NT2/D1 (cell line): Measurements from ENCODE around the gene TESMIN.

Source experiments
- DNase-seq: peaks from one replicate; pipeline ENCODE4 v3.0.0-alpha.2; 2011; ENCODE audit warnings: low read depth, low spot score
- H3K27me3 ChIP-seq: 2 replicates; pipeline ENCODE4 v1.6.0; 2011; ENCODE audit warnings: mild to moderate bottlenecking; ENCODE audit not compliant: insufficient read length, insufficient read depth
- H3K36me3 ChIP-seq: 2 replicates; pipeline ENCODE4 v1.6.1; 2011; ENCODE audit warnings: mild to moderate bottlenecking, low read length, mixed read lengths; ENCODE audit not compliant: insufficient read depth, insufficient read length
- H3K4me1 ChIP-seq: 2 replicates; pipeline ENCODE4 v1.5.1; 2011; ENCODE audit not compliant: insufficient read depth, insufficient read length
- H3K4me3 ChIP-seq: 2 replicates; pipeline ENCODE4 v1.5.1; 2011; ENCODE audit warnings: low read depth; ENCODE audit not compliant: insufficient read length
- H3K9ac ChIP-seq: 2 replicates; pipeline ENCODE4 v1.6.0; 2011; ENCODE audit warnings: low read depth; ENCODE audit not compliant: insufficient read length
- H3K9me3 ChIP-seq: 2 replicates; pipeline ENCODE4 v1.5.1; 2011; ENCODE audit warnings: mild to moderate bottlenecking, low read length; ENCODE audit not compliant: insufficient read depth
- SUZ12 ChIP-seq: IDR thresholded peaks from 2 replicates; pipeline ENCODE4 v1.6.1; 2011; ENCODE audit not compliant: insufficient read length, insufficient read depth; ENCODE audit errors: extremely low read depth
- YY1 ChIP-seq: IDR thresholded peaks from 2 replicates; pipeline ENCODE4 v1.6.1; 2011; ENCODE audit not compliant: insufficient read length, insufficient read depth
- ZNF274 ChIP-seq: IDR thresholded peaks from 2 replicates; pipeline ENCODE4 v1.6.1; 2011; ENCODE audit warnings: mild to moderate bottlenecking, low read depth, low read length

The TESMIN gene

DNA sequence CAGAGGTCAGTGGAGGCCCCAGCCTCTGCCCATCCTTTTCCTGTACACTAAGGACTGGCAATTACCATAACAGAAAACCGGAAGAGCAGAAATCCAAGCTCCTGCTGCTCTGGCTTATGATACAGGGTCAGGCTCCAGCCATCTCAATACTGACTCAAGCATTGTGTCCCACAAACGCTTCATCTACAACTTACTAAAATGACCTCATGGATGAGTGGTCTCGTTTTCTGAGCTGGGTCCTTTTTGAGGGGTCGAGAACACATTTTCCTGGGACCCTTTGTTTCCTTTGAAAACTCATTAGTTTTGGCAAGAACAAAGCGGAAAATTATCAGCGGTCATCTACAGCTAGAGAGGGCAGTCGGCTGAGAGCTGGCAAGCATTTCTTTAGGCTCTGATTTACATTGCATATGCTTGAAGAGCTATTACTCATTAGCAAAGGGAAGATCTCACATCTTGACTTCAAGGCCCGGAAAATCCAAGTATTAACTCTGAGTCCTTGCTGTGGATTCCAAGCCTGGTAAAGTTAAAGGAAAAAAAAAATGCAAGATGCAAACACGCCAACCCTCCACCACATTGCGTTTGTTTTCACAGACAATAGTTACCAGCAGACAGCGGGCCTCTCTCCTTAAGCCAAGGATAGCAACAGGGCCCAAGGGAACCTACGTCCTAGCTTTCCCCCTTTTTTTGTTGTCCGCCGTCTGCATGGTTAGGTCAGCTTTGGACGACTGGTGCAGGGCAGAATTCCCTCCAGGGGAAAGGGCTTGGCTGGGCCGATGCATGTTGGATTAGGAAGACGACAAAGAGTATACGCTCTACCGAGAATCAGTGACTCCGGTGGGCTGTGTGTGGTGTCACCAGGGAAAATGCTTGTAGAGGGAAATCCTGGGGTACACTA, 1.8 kb downstream of the TESMIN start:
- H3K27me3 ChIP-seq = no peaks in the 10 kb centered on the region
- no peak overlapping the region for H3K4me3 ChIP-seq
- H3K9ac ChIP-seq = peak overlapping the region; percentile 56
- H3K4me1 ChIP-seq = peaks cover 3% of the 10 kb centered on the region
- no peaks in the 10 kb centered on the region for H3K9me3 ChIP-seq
- peaks cover 28% of the 10 kb centered on the region for H3K36me3 ChIP-seq
- peak; percentile 35 for DNase-seq
- no peak for TF ChIP-seq SUZ12

GRCh38 chr11:68748061-68748460, 3.3 kb downstream of the TESMIN start:
- Histone ChIP-seq H3K9ac (no peak overlapping the region), H3K27me3 (no peaks in the 10 kb centered on the region), H3K36me3 (peaks cover 35% of the 10 kb centered on the region), H3K4me1 (peaks cover 3% of the 10 kb centered on the region), H3K9me3 (no peaks in the 10 kb centered on the region), H3K4me3 (no peak overlapping the region)
- no peak for TF ChIP-seq SUZ12
- no peak for TF ChIP-seq YY1
- TF ChIP-seq ZNF274 = no peak
- DNase-seq = no peak

GRCh38 chr11:68743539-68743938, 7.8 kb downstream of the TESMIN start:
- no peak for DNase-seq
- Histone ChIP-seq H3K9me3 (no peaks in the 10 kb centered on the region), H3K36me3 (peaks cover 35% of the 10 kb centered on the region), H3K9ac (no peak overlapping the region), H3K4me1 (peaks cover 3% of the 10 kb centered on the region), H3K4me3 (no peak overlapping the region), H3K27me3 (no peaks in the 10 kb centered on the region)
- TF ChIP-seq YY1 = no peak
- no peak for TF ChIP-seq ZNF274
- TF ChIP-seq SUZ12 = no peak

DNA sequence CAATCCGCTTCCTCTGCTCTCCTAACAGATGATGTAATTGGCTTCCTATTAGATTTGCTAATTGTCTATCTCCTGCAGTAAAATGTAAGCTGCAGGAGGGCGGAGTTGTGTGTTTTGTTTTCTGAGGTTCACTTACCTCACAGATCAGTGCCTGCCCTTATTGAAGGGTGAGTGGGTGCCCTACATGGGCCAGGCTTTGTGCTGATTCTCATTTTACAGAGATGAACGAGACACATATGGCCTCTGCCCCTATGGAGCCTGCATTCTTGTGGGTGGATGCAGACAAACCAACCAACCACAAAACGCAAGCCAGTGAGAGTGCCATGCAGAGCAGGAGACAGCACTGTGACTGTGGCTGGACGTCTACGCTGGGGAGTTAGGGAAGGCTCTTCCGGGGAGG, 9.9 kb downstream of the TESMIN start:
- Histone ChIP-seq H3K9me3 (no peaks in the 10 kb centered on the region), H3K27me3 (no peaks in the 10 kb centered on the region), H3K4me3 (no peak overlapping the region), H3K36me3 (peaks cover 35% of the 10 kb centered on the region), H3K4me1 (peaks cover 3% of the 10 kb centered on the region), H3K9ac (peak overlapping the region; percentile 26)
- TF ChIP-seq YY1 = no peak
- TF ChIP-seq ZNF274 = no peak
- TF ChIP-seq SUZ12 = no peak
- DNase-seq = no peak

DNA sequence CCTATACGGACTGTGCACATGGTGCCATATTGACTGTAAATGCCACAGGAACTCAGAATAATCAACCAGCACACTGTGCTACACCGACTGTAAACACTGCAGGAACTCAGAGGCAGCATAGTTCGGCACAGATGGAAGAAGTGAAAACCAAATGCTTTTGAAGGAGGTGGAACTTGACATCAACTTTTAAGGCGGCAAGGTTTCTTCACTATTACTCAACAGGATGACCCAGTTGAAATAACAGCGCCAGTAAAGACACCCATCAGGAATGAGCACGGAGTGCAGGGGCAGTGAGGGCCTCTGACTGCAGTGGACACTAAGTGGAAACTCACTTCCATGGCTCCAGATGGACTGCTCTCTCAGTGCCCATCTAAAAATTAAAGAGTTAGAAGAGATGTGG, 15.7 kb downstream of the TESMIN start:
- Histone ChIP-seq H3K4me3 (no peak overlapping the region), H3K4me1 (no peaks in the 10 kb centered on the region), H3K9me3 (no peaks in the 10 kb centered on the region), H3K9ac (no peak overlapping the region), H3K27me3 (no peaks in the 10 kb centered on the region), H3K36me3 (peaks cover 8% of the 10 kb centered on the region)
- TF ChIP-seq SUZ12 = no peak
- no peak for TF ChIP-seq YY1
- no peak for TF ChIP-seq ZNF274
- no peak for DNase-seq

GRCh38 chr11:68735125-68735524, 16.2 kb downstream of the TESMIN start:
- H3K27me3 ChIP-seq = no peaks in the 10 kb centered on the region
- H3K4me3 ChIP-seq = no peak overlapping the region
- peaks cover 8% of the 10 kb centered on the region for H3K36me3 ChIP-seq
- no peak for TF ChIP-seq SUZ12
- TF ChIP-seq YY1 = no peak
- TF ChIP-seq ZNF274 = no peak
- H3K4me1 ChIP-seq = no peaks in the 10 kb centered on the region
- no peak overlapping the region for H3K9ac ChIP-seq
- DNase-seq = no peak
- H3K9me3 ChIP-seq = no peaks in the 10 kb centered on the region

DNA sequence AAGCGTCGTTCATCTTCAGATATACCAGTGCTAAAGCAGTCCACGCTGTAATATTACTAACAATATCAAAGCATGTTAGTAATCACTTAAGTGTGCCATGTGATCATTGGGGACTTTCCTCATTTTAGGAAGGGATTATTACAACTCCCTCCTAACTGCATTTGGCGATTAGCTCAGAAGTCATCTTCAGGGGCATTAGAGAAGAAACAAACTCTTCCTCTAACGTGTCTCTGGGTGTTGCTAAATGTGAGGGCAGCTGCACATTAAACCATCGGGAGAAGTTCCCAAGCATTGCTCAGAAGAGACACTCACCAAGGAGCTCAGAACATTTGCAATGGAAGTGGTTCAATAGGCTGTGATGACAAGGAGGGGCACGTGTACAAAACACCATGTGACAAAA, 17.2 kb downstream of the TESMIN start:
- TF ChIP-seq ZNF274 (no peak), SUZ12 (no peak), YY1 (no peak)
- Histone ChIP-seq H3K9me3 (no peaks in the 10 kb centered on the region), H3K27me3 (no peaks in the 10 kb centered on the region), H3K4me1 (no peaks in the 10 kb centered on the region), H3K4me3 (no peak overlapping the region), H3K9ac (no peak overlapping the region), H3K36me3 (peaks cover 8% of the 10 kb centered on the region)
- no peak for DNase-seq
